ENCODE data around the gene STAT1.

Gene STAT1

DNA sequence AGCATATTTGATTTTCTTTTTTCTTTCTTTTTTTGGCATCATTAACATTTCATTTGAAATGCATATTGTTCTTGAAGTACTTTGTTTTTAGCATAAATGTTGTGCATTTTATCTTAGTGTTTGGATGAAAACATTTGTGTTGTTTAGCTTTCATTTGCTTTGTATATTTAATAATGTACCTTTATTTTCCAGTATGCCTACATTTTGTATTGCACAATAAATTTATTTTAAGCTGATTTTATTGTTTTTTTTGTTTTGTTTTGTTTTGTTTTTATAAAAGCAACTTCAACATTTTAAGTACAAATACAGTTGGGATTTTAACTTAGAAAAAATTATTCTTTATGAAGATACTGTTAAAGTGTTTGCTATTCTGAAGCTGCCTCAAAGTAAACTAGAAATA lies 78.9 kb downstream of the STAT1 start:
- no peak for DNase-seq
- in situ Hi-C loops (cut with MboI; ENCODE audit: low pct_unique_long_range_greater_than_20kb, low sequenced_read_pairs) = no loop called here

GRCh38 chr2:190933361-190933760 lies 80.6 kb downstream of the STAT1 start:
- in situ Hi-C loops (cut with MboI; ENCODE audit: low pct_unique_long_range_greater_than_20kb, low sequenced_read_pairs) = no loop called here
- no peak for DNase-seq

DNA sequence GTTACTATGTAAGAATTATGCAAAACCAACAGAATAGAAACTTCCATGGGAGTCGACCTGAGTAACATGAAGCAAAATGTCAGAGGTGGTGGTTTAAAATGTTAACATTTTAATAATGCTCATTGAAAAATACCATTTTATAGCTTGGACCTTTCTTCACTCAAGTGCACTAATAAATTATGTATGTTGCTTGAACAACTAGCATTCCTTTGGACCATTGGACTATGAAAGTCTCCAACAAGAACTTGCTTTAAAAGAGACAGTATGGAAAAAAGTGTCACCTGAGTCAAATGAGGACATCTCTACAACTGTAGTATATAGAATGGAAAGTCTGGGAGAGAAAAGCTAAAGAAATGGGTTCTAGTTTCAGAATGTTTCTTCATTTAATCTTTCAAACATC lies 81.5 kb downstream of the STAT1 start:
- in situ Hi-C loops (cut with MboI; ENCODE audit: low pct_unique_long_range_greater_than_20kb, low sequenced_read_pairs) = no loop called here

DNA sequence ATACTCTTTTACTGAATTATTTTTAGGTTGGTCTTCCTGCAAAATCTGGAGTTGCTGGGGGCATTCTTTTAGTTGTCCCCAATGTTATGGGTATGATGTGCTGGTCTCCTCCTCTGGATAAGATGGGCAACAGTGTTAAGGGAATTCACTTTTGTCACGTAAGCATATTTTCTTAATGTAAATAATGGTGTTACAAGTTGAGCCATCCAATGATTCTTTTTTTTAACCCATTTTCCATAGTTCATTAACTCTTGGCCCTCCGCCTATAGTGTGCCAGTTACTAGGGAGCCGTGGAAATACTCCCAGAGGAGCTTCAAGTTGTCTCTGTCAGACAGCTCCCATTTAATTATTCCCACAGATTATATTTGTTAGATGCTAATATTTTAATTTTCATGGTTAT lies 83.6 kb downstream of the STAT1 start:
- in situ Hi-C loops (cut with MboI; ENCODE audit: low pct_unique_long_range_greater_than_20kb, low sequenced_read_pairs) = no loop called here
- DNase-seq = no peak

More for the DNA sequence above, 81.5 kb downstream of the STAT1 start:
- no peak for DNase-seq

- DNase-seq = no peak
- in situ Hi-C loops (cut with MboI; ENCODE audit: low pct_unique_long_range_greater_than_20kb, low sequenced_read_pairs) = no loop called here
Observed at GRCh38 chr2:190929919-190930318, 84.1 kb downstream of the STAT1 start.

DNA sequence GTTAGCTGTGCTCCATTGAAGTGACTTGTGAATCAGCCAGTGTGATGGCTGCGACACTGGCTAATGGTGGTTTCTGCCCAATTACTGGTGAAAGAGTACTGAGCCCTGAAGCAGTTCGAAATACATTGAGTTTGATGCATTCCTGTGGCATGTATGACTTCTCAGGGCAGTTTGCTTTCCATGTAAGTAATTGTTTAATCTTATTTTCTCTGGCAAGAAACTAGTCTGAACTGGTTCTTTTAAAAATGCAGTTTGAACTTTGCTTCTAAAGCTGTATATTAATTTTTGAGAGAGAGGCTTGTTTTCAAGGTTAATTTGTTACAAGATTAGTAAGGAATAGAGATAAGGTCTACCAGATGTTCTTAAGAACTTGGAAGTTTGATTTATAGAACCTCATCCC lies 86.7 kb downstream of the STAT1 start:
- DNase-seq = no peak
- in situ Hi-C loops (cut with MboI; ENCODE audit: low pct_unique_long_range_greater_than_20kb, low sequenced_read_pairs) = no loop called here

DNA sequence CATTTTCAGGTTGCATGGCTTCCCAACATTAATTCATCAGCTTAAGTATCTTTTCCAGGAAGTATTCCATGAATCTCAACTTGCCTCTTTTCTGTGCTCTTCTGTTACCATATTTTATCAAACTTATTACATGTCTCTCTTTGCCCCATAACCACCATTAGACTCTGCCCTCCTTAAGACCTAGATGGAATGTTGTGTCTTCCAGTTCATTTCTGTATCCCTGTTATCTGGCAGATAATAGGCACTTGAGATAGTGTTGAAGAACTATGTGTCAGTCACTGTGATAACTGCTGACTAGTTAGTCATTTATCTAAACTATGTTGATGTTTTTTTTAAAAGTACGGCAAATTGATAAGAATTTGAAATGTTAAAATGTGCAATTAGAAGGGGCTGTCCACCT lies 91.6 kb downstream of the STAT1 start:
- in situ Hi-C loops (cut with MboI; ENCODE audit: low pct_unique_long_range_greater_than_20kb, low sequenced_read_pairs) = no loop called here
- DNase-seq = no peak

DNA sequence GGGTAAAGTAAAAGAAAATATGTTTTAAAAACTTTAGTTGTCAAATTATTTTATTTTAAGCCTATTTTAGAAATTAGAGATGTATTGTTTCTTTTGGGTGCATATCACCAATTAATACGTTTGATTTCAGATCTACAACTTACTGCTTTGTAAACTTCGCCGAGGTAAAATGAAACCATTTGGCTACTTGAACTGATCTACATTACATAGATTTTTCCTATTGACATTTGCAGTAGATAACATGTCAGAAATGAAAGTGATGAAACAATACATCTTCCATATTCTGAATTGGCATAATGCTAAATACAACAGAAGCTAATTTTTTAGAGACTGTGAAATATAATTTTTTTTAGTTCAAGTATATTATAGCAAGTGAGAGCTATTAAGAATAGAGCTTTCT lies 93.9 kb downstream of the STAT1 start:
- DNase-seq = no peak

More for the DNA sequence above, 93.9 kb downstream of the STAT1 start:
- in situ Hi-C loops (cut with MboI; ENCODE audit: low pct_unique_long_range_greater_than_20kb, low sequenced_read_pairs) = no loop called here

Measured in KBM-7 (cell line).